ENCODE measurements around the gene BPIFA3. TPM values are rescaled to one million over a fixed set of nuclear protein-coding genes. Genes with fewer than 3 reads are reported as not detected.

The BPIFA3 gene
- total RNA-seq, 4 donors from 2014 or later, result not detected

DNA sequence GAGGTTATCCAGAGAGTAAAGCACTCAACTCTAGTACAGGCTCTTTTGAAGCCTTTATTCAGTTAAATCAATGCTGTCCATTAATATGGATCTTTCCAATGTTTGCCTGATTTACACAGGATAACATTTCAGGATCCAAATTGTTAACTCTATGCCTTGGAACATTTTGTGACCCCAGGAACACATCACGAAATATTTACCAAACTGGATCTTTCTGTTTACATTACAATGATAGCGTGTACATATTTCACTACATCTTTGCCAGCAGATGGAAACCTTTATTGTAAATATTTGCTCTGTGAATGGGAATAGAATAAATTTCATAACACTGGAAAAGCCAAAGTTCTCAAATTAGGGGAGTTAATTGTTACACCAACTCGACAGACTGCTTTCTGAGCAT is 25.7 kb upstream of the BPIFA3 start:
- Histone ChIP-seq H3K4me3 (no peak overlapping the region), H3K9me3 (no peaks in the 10 kb centered on the region), H3K27ac (no peak overlapping the region), H3K4me1 (no peaks in the 10 kb centered on the region), H3K27me3 (peaks cover 0 to 2% (median 0%) of the 10 kb centered on the region in 3 donors), H3K36me3 (no peaks in the 10 kb centered on the region)
- in situ Hi-C loops (cut with MboI; ENCODE audit: low sequenced_read_pairs in 4 of 4) (no loop called here), intact Hi-C loops (cut with DNase I; ENCODE audit: low total_unique reads) (no loop called here)
- DNase-seq (no peak), ATAC-seq (no peak)
- TF ChIP-seq, protein P1, sequence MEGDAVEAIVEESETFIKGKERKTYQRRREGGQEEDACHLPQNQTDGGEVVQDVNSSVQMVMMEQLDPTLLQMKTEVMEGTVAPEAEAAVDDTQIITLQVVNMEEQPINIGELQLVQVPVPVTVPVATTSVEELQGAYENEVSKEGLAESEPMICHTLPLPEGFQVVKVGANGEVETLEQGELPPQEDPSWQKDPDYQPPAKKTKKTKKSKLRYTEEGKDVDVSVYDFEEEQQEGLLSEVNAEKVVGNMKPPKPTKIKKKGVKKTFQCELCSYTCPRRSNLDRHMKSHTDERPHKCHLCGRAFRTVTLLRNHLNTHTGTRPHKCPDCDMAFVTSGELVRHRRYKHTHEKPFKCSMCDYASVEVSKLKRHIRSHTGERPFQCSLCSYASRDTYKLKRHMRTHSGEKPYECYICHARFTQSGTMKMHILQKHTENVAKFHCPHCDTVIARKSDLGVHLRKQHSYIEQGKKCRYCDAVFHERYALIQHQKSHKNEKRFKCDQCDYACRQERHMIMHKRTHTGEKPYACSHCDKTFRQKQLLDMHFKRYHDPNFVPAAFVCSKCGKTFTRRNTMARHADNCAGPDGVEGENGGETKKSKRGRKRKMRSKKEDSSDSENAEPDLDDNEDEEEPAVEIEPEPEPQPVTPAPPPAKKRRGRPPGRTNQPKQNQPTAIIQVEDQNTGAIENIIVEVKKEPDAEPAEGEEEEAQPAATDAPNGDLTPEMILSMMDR (IDR thresholded peaks at IDR 0.05 in 4 of 5, conservative IDR thresholded peaks at IDR 0.05 in 1 of 5), result no peak
- no peak for TF ChIP-seq POLR2A (IDR thresholded peaks at IDR 0.05)

DNA sequence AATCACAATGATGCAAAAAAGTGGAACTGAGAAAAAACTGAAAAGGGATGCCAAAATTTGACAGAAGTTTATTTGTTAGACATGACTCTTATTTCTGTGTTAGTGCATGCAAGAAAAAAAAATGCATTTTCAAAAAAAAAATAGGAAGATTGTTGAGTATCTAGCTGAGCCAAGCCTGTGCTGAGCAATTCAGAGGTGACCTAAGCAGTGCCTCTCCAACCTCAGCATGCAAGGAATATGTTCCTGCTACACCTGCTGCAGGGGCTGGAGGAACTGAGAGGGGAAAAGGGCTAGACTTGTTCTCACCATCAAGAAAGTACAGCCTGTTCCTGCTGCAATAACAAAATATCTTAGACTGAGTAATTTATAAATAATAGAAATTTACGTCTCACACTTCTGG is 25.2 kb upstream of the BPIFA3 start:
- no peak for DNase-seq
- intact Hi-C loops (cut with DNase I; ENCODE audit: low total_unique reads) (no loop called here), in situ Hi-C loops (cut with MboI; ENCODE audit: low sequenced_read_pairs in 4 of 4) (no loop called here)
- Histone ChIP-seq H3K27ac (no peak overlapping the region), H3K36me3 (no peaks in the 10 kb centered on the region), H3K27me3 (peaks cover 0 to 2% (median 0%) of the 10 kb centered on the region in 3 donors), H3K4me1 (no peaks in the 10 kb centered on the region), H3K4me3 (no peak overlapping the region), H3K9me3 (no peaks in the 10 kb centered on the region)
- TF ChIP-seq, protein P1 (IDR thresholded peaks at IDR 0.05 in 4 of 5, conservative IDR thresholded peaks at IDR 0.05 in 1 of 5), result no peak
- no peak for TF ChIP-seq POLR2A (IDR thresholded peaks at IDR 0.05)
- no peak for ATAC-seq

DNA sequence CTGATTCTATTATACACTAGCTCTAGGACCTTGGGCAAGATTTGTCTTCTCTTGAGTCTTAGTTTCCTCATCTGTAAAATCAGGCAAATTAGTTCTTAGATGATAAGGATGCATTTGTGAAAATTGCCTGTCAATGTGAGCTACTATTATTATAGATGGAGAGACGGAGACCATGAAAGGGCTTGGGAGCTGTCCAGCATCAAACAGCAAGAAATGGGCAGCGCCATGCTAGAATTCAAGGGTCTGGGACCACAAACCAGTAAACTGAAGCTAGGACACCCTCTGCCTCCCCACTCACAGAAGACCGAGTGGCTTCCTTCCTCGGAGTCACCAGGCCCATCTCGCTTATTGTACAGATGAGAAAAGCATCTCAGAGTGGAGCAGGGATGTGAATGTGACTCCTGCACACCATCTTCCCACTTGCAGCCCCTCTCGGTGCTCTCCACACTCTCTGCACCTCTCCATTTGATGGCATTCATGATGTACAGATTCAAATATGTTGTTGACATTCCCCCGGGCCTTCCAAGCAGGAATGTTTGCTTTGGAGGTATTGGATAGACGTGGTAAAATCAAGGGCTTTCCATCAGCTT is 24.1 kb upstream of the BPIFA3 start:
- no peaks in the 10 kb centered on the region for H3K36me3 ChIP-seq
- ATAC-seq, result no peak
- peaks cover 0 to 2% (median 0%) of the 10 kb centered on the region in 3 donors for H3K27me3 ChIP-seq

DNA sequence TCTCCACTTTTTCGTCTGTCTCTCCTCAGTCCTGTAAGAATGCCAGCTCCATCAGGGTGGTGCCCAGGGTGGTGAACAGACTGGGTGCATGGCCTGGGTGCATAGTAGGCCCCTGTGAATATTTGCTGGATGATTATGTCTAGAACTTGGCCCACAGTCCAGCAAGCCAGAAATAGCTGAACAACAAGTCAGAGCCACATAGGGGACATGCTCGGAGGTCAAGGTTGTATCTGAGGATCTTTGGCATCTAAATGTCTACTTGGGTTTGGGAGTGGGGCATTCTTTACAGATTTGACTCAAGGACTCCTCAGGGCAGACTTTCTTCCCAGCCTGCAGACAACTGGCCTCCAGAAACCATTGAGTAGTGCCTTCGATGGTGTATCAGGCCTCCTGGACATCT is 18.1 kb upstream of the BPIFA3 start:
- no peak overlapping the region for H3K4me3 ChIP-seq
- no peak overlapping the region for H3K27ac ChIP-seq
- no peaks in the 10 kb centered on the region for H3K9me3 ChIP-seq
- intact Hi-C loops (cut with DNase I; ENCODE audit: low total_unique reads), result no loop called here
- TF ChIP-seq POLR2A (IDR thresholded peaks at IDR 0.05), result no peak
- TF ChIP-seq, protein P1 (IDR thresholded peaks at IDR 0.05 in 4 of 5, conservative IDR thresholded peaks at IDR 0.05 in 1 of 5), result no peak
- no peaks in the 10 kb centered on the region for H3K4me1 ChIP-seq
- DNase-seq (no peak), ATAC-seq (no peak)
- in situ Hi-C loops (cut with MboI; ENCODE audit: low sequenced_read_pairs in 4 of 4), result no loop called here
- no peaks in the 10 kb centered on the region for H3K36me3 ChIP-seq
- H3K27me3 ChIP-seq, result no peaks in the 10 kb centered on the region

More for the DNA sequence above, 24.1 kb upstream of the BPIFA3 start:
- Histone ChIP-seq H3K9me3 (no peaks in the 10 kb centered on the region), H3K4me3 (no peak overlapping the region), H3K27ac (no peak overlapping the region), H3K4me1 (no peaks in the 10 kb centered on the region)
- in situ Hi-C loops (cut with MboI; ENCODE audit: low sequenced_read_pairs in 4 of 4), result no loop called here
- intact Hi-C loops (cut with DNase I; ENCODE audit: low total_unique reads), result no loop called here
- no peak for DNase-seq
- TF ChIP-seq POLR2A (IDR thresholded peaks at IDR 0.05), result no peak
- TF ChIP-seq, protein P1 (IDR thresholded peaks at IDR 0.05 in 4 of 5, conservative IDR thresholded peaks at IDR 0.05 in 1 of 5), result no peak

DNA sequence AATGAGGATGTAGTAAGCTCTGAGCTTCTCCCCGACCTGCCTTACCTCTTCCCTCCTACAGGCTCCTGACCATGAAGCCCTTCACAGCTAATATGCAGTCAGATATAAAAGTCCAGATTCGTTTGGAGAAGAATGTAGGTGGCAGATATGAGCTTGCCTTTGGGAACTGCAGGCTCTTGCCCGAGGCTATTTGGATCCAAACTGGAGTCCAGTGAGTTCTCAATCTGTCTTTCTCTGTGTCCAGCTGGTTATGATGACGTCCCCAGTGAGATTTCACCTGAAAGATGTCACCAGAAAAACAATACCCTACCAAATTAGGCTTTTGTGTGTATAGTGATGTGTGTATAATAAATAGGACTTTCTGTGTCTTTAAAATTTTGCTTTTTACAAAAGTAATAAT is 14.7 kb upstream of the BPIFA3 start:
- H3K36me3 ChIP-seq, result no peaks in the 10 kb centered on the region
- no peaks in the 10 kb centered on the region for H3K4me1 ChIP-seq
- no peaks in the 10 kb centered on the region for H3K27me3 ChIP-seq
- no peak overlapping the region for H3K4me3 ChIP-seq
- H3K27ac ChIP-seq, result no peak overlapping the region
- no peaks in the 10 kb centered on the region for H3K9me3 ChIP-seq
- DNase-seq, result no peak
- intact Hi-C loops (cut with DNase I; ENCODE audit: low total_unique reads) (no loop called here), in situ Hi-C loops (cut with MboI; ENCODE audit: low sequenced_read_pairs in 4 of 4) (loop anchor here in 1 of 4 donors (25.0 kb wide), 1 partner anchor 110 kb away; no protein-coding TSS in a partner anchor)
- TF ChIP-seq, protein P1 (IDR thresholded peaks at IDR 0.05 in 4 of 5, conservative IDR thresholded peaks at IDR 0.05 in 1 of 5), result no peak
- no peak for TF ChIP-seq POLR2A (IDR thresholded peaks at IDR 0.05)
- no peak for ATAC-seq
